K562 (cell line): ENCODE measurements around the gene ANKRD24. TPM values are rescaled to one million over a fixed set of nuclear protein-coding genes. Genes with fewer than 3 reads are reported as not detected.

Source experiments
- CHD2 ChIP-seq: IDR thresholded peaks from 2 replicates; pipeline ENCODE4 v1.6.1; 2011; ENCODE audit warnings: low read depth, low read length
- FOXP1 ChIP-seq: sonication (generic); formaldehyde crosslinking; IDR thresholded peaks from 2 replicates; pipeline ENCODE4 v1.8.0; 2022; ENCODE audit warnings: mild to moderate bottlenecking, missing genetic modification reagents
- HLTF ChIP-seq: fragments of 450-650 bp; IDR thresholded peaks from 2 replicates; pipeline ENCODE4 v1.6.1; 2016
- KAT2B ChIP-seq: IDR thresholded peaks from one replicate; pipeline ENCODE4 v1.6.1; 2012; ENCODE audit warnings: low read depth, mild to moderate bottlenecking, control low read depth, inconsistent platforms, low read length, moderate library complexity
- NR2C2 ChIP-seq, 2 experiments: fragments of 200-800 bp in 1 of 2; sonication (Bioruptor generic) in 1 of 2; sonication (generic) in 1 of 2; formaldehyde crosslinking in 1 of 2; IDR thresholded peaks; 2 replicates each; pipeline versions ENCODE4 v1.6.1 to v1.8.0; 2016 to 2022; ENCODE audit warnings: mild to moderate bottlenecking in 1 of 2, missing compliant biosample characterization in 1 of 2, missing genetic modification characterization in 1 of 2, missing genetic modification reagents in 1 of 2
- PML ChIP-seq: IDR thresholded peaks from 2 replicates; pipeline ENCODE4 v1.6.1; 2012; ENCODE audit warnings: low read length, inconsistent platforms
- POLR3G ChIP-seq: IDR thresholded peaks from 2 replicates; pipeline ENCODE4 v1.6.1; 2011; ENCODE audit not compliant: insufficient read length, insufficient replicate concordance; ENCODE audit errors: extremely low read depth
- PRPF4 ChIP-seq: fragments of 200-400 bp; formaldehyde crosslinking; IDR thresholded peaks from one replicate; pipeline ENCODE4 v1.6.1; 2017; ENCODE audit warnings: low read length, low read depth, mild to moderate bottlenecking; ENCODE audit not compliant: insufficient read depth, poor library complexity, severe bottlenecking
- TBP ChIP-seq: optimal IDR thresholded peaks from 2 replicates; pipeline ENCODE3; 2011; ENCODE audit warnings: low read depth, low read length, improper control_type of control experiment
- ZFP30 ChIP-seq: fragments of 250-450 bp; sonication (Bioruptor Pico); IDR thresholded peaks from 2 replicates; pipeline ENCODE4 v1.8.0; 2022; ENCODE audit warnings: moderate library complexity, mild to moderate bottlenecking, inconsistent platforms, borderline replicate concordance
- ZNF253 ChIP-seq: fragments of 250-450 bp; sonication (Bioruptor Pico); conservative IDR thresholded peaks from 2 replicates; pipeline ENCODE4 v1.6.1; 2021; ENCODE audit warnings: mild to moderate bottlenecking
- ZNF507 ChIP-seq: conservative IDR thresholded peaks from 2 replicates; pipeline ENCODE4 v1.6.1; 2017; ENCODE audit warnings: missing genetic modification characterization, missing compliant biosample characterization
- ZNF785 ChIP-seq: fragments of 250-450 bp; sonication (Bioruptor Pico); IDR thresholded peaks from 2 replicates; pipeline ENCODE4 v1.4.0; 2020; ENCODE audit warnings: mild to moderate bottlenecking
- polyA plus RNA-seq, 8 experiments: library from polyadenylated mRNA; depleted of rRNA in 4 of 8; stranded (reverse) in 5 of 8; unstranded in 3 of 8; fragments of >200 nt; fragmentation: Nextera tagmentation in 2 of 8; fragmentation: Illumina TruSeq in 1 of 8; extraction: Ambion mirVana in 2 of 8; extraction: Trizol in 1 of 8; gene quantifications; 2 replicates each; pipeline versions ENCODE4 v1.2.1 to v1.2.3, GENCODE V29; 2011 to 2014; ENCODE audit warnings: inconsistent platforms in 1 of 8, missing spikeins in 1 of 8
- total RNA-seq, 7 experiments: library from RNA; depleted of rRNA in 6 of 7; stranded (reverse); fragments of >200 nt in 6 of 7; fragmentation: Illumina TruSeq in 2 of 7; extraction: Trizol in 2 of 7; gene quantifications; 2 replicates each; pipeline versions ENCODE4 v1.2.1 to v1.2.3, GENCODE V29; 2011 to 2021; ENCODE audit warnings: low replicate concordance in 1 of 7
- TF ChIP-seq, protein P1 (sequence below): fragments of 250-450 bp; sonication (Bioruptor Pico); IDR thresholded peaks from 2 replicates; pipeline ENCODE4 v1.5.0; 2022; ENCODE audit warnings: mild to moderate bottlenecking
- TF ChIP-seq, protein P2 (sequence below), 3 experiments: IDR thresholded peaks in 2 of 3; conservative IDR thresholded peaks in 1 of 3; 2 replicates each; pipeline ENCODE4 v1.5.1; 2011 to 2012; ENCODE audit warnings: low read length in 3 of 3, mild to moderate bottlenecking in 3 of 3, control low read depth in 2 of 3, improper control_type of control experiment in 1 of 3, inconsistent platforms in 1 of 3, low read depth in 1 of 3, mixed read lengths in 1 of 3, moderate library complexity in 1 of 3; ENCODE audit not compliant: insufficient read depth in 2 of 3
- TF ChIP-seq, protein P3 (sequence below): fragments of 200-800 bp; sonication (Bioruptor generic); IDR thresholded peaks from 2 replicates; pipeline ENCODE4 v1.6.1; 2016; ENCODE audit warnings: missing genetic modification characterization, missing compliant biosample characterization
- TF ChIP-seq, protein P4 (sequence below): sonication (generic); formaldehyde crosslinking; IDR thresholded peaks from 2 replicates; pipeline ENCODE4 v1.8.1; 2023; ENCODE audit warnings: mild to moderate bottlenecking, missing genetic modification reagents

ANKRD24 gene
- total and polyA plus RNA-seq, 9 of the 15 experiments (the other 6 are each of a cell fraction or from before 2014, with no cell fraction given): 0.07 to 0.12 (median 0.09) TPM; not detected in 5

DNA sequence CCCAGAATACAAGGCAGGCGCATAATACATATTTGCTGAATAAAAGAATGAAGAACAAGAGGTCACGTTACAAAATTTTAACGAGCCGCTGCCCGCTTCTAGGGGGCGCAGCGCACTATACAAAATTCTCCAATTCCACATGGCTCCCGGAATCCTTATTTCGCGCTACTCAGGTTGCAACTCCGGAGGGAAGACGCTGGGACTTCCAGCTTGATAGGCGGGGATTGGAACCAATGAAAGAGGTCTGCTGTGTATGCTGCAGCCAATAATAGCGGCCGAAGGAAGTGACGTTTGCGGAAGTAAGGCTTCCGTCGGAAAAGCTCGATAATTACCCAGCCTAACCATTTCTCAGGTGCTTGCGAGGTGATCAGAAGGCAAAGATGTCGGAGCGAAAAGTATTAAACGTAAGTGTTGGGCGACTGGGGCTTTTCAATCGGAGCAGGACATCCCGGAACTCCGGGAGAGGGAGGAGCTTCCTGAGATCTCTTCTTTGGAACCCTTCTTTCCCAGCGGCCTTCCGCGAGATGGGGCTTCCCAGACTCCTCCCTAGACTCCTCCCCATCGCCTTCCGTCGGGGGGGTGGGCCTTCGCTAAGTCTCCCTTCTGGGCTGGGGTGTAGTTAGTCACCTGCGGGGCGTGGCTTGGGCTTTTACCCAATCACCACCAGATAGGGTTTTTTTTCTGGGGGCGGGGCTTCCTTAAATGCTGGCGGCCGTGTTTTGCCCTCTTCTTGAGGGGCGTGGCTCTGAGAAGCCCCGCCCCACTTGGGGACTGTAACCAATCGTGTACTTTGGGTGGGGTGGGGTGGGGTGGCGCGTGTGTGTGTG lies 64.5 kb downstream of the ANKRD24 start, which contains the start of gene YJU2 (continued):
- TF ChIP-seq PML (peak; percentile 79), ZNF507 (tag) (no peak), PRPF4 (no peak), ZNF785 (CRISPR knock-in tag) (no peak), POLR3G (no peak), HLTF (no peak), KAT2B (no peak), CHD2 (peak; percentile 88), ZFP30 (CRISPR knock-in tag) (no peak), TBP (peak; percentile 79), ZNF253 (CRISPR knock-in tag) (no peak), FOXP1 (CRISPR knock-in tag) (no peak), NR2C2 (CRISPR knock-in tag; IDR thresholded peaks at IDR 0.05) (no peak), NR2C2 (tag; IDR thresholded peaks at IDR 0.05) (peak; percentile 80)
- TF ChIP-seq, protein P1, sequence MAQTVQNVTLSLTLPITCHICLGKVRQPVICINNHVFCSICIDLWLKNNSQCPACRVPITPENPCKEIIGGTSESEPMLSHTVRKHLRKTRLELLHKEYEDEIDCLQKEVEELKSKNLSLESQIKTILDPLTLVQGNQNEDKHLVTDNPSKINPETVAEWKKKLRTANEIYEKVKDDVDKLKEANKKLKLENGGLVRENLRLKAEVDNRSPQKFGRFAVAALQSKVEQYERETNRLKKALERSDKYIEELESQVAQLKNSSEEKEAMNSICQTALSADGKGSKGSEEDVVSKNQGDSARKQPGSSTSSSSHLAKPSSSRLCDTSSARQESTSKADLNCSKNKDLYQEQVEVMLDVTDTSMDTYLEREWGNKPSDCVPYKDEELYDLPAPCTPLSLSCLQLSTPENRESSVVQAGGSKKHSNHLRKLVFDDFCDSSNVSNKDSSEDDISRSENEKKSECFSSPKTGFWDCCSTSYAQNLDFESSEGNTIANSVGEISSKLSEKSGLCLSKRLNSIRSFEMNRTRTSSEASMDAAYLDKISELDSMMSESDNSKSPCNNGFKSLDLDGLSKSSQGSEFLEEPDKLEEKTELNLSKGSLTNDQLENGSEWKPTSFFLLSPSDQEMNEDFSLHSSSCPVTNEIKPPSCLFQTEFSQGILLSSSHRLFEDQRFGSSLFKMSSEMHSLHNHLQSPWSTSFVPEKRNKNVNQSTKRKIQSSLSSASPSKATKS (CRISPR knock-in tag): no peak
- TF ChIP-seq, protein P2, sequence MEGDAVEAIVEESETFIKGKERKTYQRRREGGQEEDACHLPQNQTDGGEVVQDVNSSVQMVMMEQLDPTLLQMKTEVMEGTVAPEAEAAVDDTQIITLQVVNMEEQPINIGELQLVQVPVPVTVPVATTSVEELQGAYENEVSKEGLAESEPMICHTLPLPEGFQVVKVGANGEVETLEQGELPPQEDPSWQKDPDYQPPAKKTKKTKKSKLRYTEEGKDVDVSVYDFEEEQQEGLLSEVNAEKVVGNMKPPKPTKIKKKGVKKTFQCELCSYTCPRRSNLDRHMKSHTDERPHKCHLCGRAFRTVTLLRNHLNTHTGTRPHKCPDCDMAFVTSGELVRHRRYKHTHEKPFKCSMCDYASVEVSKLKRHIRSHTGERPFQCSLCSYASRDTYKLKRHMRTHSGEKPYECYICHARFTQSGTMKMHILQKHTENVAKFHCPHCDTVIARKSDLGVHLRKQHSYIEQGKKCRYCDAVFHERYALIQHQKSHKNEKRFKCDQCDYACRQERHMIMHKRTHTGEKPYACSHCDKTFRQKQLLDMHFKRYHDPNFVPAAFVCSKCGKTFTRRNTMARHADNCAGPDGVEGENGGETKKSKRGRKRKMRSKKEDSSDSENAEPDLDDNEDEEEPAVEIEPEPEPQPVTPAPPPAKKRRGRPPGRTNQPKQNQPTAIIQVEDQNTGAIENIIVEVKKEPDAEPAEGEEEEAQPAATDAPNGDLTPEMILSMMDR (IDR thresholded peaks at IDR 0.05 in 2 of 3, conservative IDR thresholded peaks at IDR 0.05 in 1 of 3; ENCODE audit: insufficient read depth in 2 of 3, low read depth in 1 of 3, low read length in 3 of 3): peak; percentile 74 to 85 (median 80)
- TF ChIP-seq, protein P3, sequence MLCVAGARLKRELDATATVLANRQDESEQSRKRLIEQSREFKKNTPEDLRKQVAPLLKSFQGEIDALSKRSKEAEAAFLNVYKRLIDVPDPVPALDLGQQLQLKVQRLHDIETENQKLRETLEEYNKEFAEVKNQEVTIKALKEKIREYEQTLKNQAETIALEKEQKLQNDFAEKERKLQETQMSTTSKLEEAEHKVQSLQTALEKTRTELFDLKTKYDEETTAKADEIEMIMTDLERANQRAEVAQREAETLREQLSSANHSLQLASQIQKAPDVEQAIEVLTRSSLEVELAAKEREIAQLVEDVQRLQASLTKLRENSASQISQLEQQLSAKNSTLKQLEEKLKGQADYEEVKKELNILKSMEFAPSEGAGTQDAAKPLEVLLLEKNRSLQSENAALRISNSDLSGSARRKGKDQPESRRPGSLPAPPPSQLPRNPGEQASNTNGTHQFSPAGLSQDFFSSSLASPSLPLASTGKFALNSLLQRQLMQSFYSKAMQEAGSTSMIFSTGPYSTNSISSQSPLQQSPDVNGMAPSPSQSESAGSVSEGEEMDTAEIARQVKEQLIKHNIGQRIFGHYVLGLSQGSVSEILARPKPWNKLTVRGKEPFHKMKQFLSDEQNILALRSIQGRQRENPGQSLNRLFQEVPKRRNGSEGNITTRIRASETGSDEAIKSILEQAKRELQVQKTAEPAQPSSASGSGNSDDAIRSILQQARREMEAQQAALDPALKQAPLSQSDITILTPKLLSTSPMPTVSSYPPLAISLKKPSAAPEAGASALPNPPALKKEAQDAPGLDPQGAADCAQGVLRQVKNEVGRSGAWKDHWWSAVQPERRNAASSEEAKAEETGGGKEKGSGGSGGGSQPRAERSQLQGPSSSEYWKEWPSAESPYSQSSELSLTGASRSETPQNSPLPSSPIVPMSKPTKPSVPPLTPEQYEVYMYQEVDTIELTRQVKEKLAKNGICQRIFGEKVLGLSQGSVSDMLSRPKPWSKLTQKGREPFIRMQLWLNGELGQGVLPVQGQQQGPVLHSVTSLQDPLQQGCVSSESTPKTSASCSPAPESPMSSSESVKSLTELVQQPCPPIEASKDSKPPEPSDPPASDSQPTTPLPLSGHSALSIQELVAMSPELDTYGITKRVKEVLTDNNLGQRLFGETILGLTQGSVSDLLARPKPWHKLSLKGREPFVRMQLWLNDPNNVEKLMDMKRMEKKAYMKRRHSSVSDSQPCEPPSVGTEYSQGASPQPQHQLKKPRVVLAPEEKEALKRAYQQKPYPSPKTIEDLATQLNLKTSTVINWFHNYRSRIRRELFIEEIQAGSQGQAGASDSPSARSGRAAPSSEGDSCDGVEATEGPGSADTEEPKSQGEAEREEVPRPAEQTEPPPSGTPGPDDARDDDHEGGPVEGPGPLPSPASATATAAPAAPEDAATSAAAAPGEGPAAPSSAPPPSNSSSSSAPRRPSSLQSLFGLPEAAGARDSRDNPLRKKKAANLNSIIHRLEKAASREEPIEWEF (CRISPR knock-in tag): no peak
- TF ChIP-seq, protein P4, sequence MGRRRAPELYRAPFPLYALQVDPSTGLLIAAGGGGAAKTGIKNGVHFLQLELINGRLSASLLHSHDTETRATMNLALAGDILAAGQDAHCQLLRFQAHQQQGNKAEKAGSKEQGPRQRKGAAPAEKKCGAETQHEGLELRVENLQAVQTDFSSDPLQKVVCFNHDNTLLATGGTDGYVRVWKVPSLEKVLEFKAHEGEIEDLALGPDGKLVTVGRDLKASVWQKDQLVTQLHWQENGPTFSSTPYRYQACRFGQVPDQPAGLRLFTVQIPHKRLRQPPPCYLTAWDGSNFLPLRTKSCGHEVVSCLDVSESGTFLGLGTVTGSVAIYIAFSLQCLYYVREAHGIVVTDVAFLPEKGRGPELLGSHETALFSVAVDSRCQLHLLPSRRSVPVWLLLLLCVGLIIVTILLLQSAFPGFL (CRISPR knock-in tag): no peak
